HG03575 (cell line): ENCODE measurements around the gene RUNX3.

Source experiments
- ATAC-seq: cut with Tn5 transposase; IDR thresholded peaks from one replicate; pipeline ENCODE4 v1.9.1; 2021; ENCODE audit not compliant: unreplicated experiment, insufficient number of reproducible peaks, low FRiP score; ENCODE audit errors: extremely low read depth

Gene RUNX3

DNA sequence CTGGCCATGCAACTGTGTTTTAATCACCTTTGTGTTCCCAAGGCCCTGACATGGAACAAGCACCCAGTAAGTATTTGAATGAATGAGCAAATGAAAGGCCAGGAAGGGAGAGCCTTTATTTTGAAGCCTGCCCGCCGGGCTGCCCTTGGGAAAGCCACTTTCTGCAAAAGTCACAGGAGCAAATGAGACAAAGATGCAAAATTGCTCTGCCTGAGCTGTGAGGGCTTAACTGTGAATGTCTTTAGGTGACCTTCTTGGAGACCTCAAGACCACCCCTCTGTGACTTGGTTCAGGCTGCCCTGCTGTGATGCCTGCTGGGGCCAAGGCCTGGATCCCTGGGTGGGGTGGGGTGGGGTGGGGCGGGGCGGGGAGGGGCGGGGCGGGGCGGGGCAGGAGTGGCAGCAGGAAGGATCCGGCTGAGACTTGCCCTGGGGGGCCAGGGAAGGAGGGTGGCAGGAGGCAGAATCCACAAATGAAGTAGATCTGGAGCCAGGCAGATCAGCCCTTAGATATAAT lies 54.0 kb downstream of the RUNX3 start:
- ATAC-seq = no peak

- ATAC-seq = no peak
Measured at GRCh38 chr1:24875257-24875656, 54.8 kb downstream of the RUNX3 start.

GRCh38 chr1:24874611-24875234 lies 55.4 kb downstream of the RUNX3 start:
- no peak for ATAC-seq

DNA sequence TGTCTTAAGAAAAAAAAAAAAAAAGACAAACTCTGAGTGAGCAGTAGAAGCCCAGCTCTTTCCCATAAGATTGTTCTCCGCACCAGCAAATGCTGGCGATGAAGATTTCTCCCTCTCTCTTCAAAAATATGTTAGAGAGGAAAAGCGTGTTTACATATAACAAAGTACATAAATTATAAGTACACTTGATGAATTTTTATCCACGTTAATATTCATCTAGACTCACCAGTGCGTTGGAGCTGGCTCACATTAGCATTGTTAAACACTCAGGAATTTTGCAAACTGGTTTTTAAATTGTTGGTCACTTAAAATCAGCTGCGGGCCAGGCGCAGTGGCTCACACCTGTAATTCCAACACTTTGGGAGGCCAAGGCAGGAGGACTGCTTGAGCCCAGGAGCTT lies 56.0 kb downstream of the RUNX3 start:
- ATAC-seq = no peak

- ATAC-seq = no peak
Measured at GRCh38 chr1:24873148-24873547, 56.9 kb downstream of the RUNX3 start.

DNA sequence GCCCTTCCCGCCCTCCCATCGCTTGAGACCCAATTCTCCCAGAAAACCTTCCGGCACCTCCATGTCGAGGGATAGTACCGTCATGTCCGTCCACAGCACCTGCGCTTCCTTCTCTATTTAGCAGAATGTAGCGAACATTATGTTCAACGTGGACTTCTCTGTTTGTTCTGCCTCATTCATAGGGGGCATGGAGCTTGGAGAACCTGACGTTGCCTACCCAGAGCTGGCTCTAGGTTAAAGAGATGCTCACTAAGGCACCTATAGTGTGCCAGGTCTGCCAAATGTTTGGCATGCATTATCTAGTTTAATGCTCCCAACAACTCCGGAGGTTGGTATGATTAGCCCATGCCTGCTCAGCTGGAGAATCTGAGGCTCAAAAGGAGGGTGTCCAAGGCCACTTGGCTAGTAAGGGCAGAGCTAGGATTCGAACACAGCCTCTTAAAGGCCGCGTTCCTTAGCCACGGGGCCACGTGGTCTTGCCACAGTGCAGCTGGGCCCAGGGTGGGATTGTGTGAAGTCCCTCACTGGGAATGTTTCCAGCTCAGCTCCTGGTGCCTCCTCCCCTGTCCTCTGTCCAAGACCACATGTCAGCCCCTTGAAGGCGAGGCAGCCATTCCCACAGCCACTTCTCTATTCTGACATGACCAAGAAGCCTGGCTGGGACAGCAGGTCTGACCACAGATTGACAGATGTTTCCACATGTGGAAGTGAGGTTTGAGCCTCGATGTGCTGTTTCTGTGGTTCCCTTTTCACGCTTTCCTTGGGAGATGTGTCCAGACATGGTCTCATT lies 57.8 kb downstream of the RUNX3 start:
- ATAC-seq = no peak

- no peak for ATAC-seq
Measured at GRCh38 chr1:24871306-24871901, 58.7 kb downstream of the RUNX3 start.

DNA sequence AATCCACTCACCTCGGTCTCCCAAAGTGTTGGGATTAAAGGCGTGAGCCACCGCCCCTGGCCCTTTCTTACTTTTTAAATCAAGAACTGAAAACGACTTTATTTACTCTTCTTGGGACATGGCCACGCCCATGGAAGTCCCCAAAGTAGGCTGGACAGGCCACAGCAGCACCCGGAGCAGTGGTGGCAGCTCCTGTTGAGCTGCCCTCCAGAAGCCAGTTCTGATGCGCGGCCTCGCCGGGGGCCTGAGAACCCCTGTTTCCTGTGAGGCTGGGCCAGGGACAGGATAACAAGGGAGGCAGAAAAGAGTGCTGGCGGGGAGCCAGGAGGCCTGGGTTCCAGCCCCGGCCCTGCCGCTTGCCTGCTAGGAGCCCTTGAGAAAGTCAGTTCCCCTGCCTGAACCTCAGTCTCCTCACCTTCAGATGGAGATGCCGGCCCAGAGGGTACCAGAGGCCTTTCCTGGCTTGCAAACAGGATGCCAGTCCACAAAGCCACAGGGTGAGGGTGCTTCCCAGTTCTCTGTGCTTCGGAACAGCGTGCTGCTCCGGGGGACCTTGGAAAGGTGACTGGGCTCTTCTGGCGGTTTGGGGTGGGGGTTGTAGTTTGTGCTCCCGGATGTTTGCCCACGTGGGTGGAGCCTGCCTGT lies 59.4 kb downstream of the RUNX3 start:
- no peak for ATAC-seq

GRCh38 chr1:24868016-24868875 lies 61.8 kb downstream of the RUNX3 start:
- no peak for ATAC-seq

DNA sequence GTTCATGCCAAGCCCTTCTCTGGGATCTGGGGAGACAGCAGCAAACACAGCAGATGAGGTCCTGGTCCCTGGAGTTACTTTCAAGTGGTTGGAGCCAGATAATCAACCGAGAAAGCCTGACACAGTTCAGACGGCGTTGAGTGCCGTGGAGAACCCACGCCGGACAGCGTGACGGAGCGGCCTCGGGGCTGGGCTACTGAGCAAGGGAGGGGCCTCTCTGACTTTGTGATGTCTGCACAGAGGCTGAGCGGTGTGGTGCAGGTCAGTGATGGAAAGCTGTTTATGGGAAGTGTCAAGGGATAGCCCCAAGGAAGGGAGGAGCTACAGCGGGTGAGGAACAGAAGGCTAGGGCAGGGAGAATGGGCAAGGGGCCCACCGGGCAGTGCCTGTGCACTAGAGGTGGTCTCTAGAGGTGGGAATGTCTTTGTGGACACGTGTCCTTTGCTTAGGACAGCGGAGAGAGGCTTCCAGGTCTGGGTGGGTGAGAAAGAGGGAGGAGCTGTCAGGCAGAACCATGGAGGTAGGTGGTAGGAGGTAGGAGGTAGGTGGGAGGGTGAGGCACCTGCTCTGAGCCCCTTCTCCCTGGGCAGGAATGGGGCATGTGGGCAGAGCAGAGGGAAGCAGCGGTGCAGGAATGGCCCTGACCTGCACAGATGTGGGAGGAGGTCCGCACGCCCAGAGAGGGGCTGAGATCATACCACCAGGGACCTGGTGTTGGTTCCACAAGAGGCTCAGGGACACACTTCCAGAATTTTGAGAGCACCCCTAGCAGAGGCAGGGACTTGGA lies 62.8 kb downstream of the RUNX3 start:
- no peak for ATAC-seq

- no peak for ATAC-seq
Measured at GRCh38 chr1:24866211-24867083, 63.6 kb downstream of the RUNX3 start.

DNA sequence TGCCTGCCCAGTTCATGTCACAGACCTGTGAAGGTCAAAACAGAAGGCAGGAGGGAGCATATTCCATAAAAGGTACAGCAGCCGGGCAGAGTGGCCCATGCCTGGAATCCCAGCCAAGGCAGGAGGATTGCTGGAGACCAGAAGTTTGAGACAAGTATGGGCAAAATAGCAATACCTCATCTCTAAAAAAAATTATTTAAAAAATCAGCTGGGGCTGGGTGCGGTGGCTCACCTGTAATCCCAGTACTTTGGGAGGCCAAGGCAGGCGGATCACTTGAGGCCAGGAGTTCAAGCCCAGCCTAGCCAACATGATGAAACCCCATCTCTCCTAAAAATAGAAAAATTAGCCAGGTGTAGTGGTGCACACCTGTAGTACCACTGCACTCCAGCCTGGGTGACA lies 64.5 kb downstream of the RUNX3 start:
- no peak for ATAC-seq

- no peak for ATAC-seq
Measured at GRCh38 chr1:24865168-24865567, 64.9 kb downstream of the RUNX3 start.

DNA sequence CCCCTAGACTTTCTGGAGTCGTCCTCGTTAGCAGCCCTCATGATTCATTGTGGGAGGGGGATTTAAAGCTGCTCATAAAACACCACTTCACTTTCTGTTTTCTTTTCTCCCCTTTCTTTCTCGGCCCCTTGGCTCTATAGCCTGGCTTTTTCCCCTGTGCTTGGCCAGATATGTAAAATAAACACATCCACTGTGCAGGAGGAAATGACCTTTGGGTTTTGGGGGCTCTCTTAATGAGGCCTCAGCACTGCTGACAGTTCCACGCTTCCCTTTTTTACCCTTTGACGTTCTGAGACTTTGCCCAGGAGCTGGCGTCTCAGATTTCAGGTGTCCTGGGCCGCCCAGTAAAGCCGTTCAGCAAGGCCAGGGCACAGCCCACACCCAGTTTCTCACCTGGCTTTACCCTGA lies 65.7 kb downstream of the RUNX3 start:
- ATAC-seq = no peak

DNA sequence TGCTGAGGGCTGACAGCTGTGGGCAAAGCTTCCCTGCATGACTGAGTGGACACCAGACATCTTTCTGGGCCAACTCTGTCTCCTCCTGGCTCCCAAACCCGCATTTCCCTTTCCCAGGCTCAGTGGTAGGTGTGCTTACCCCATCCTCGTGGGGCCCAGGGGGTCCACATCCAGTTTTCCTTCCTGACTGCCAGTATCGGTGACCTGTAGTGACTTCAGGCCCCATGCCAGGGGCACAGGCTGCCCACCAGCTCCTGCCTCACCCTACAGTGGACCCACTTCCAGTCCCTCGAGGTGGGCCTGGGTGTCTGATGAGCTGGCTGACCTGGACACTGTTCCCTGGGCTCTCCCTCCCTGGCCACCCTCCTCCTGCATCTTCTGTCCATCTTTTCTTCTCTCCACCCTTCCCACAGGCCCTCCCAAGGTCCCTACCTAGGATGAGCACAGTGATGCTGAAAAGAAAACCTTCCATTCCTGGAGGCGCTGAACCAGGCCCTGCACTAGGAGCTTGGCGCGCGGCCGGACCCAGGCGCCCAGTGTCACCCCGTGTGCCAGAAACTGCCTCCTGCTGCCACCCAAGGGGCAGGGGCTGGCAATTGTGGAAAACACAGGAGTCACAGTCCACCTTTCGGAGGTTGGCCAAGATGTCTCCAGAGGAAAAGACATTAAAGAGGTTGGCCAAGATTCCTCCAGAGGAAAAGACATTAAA lies 67.1 kb downstream of the RUNX3 start:
- no peak for ATAC-seq

GRCh38 chr1:24861821-24862727 lies 68.0 kb downstream of the RUNX3 start:
- ATAC-seq = no peak
